Endothelial cell of umbilical vein (primary cell): ENCODE measurements around the gene URAD. TPM values are rescaled to one million over a fixed set of nuclear protein-coding genes. Genes with fewer than 3 reads are reported as not detected.

ENCODE experiments used
- BruUV-seq: library from RNA; stranded (reverse); fragments of 400-500 nt; replicated peaks from 2 replicates; lab custom pipeline; 2021; lab: Mats Ljungman, UMichigan
- CTCF ChIA-PET: fragments of 300-600, 350-600 bp; sonication (Branson Sonifier 250); formaldehyde crosslinking; loops from one replicate; lab custom pipeline; 2021; ENCODE audit warnings: antibody characterized with exemption, inconsistent platforms; lab: Charles Lee
- POLR2A ChIA-PET: fragments of 300-600, 350-600 bp; sonication (Branson Sonifier 250); formaldehyde crosslinking; loops from one replicate; lab custom pipeline; 2021; ENCODE audit warnings: antibody characterized with exemption, inconsistent platforms; lab: Charles Lee
- DNase-seq: peaks from one replicate; pipeline ENCODE4 v3.0.0-alpha.2; 2011; ENCODE audit warnings: low read depth, low spot score
- FAIRE-seq: peaks from 2 replicates; lab custom pipeline; 2011; peaks lifted over from hg19 to GRCh38; lab: Jason Lieb, UNC
- H2AFZ ChIP-seq: 2 replicates; pipeline ENCODE4 v1.6.0; 2012; ENCODE audit warnings: low read depth, low read length, control low read depth, inconsistent platforms
- H3K27ac ChIP-seq: 2 replicates; pipeline ENCODE4 v1.5.1; 2011; ENCODE audit warnings: low read depth, mild to moderate bottlenecking, control low read depth, low read length, moderate library complexity; ENCODE audit not compliant: insufficient read depth
- H3K27me3 ChIP-seq, 2 experiments: 2 replicates each; pipeline versions ENCODE4 v1.6.0 to v1.6.1; 2011; ENCODE audit warnings: low read length in 2 of 2, mixed read lengths in 1 of 2; ENCODE audit not compliant: control insufficient read depth in 2 of 2, insufficient read depth in 2 of 2
- H3K36me3 ChIP-seq, 2 experiments: 2 replicates in 1 of 2; 3 replicates in 1 of 2; pipeline ENCODE4 v1.5.1; 2011; ENCODE audit warnings: low read length in 2 of 2, mild to moderate bottlenecking in 1 of 2, moderate library complexity in 1 of 2; ENCODE audit not compliant: control insufficient read depth in 2 of 2, insufficient read depth in 2 of 2; ENCODE audit errors: extremely low read depth in 1 of 2
- H3K4me1 ChIP-seq: 3 replicates; pipeline ENCODE4 v1.5.1; 2011; ENCODE audit warnings: mild to moderate bottlenecking, low read length; ENCODE audit not compliant: control insufficient read depth, insufficient read depth; ENCODE audit errors: extremely low read depth
- H3K4me2 ChIP-seq: 2 replicates; pipeline ENCODE4 v1.6.1; 2011; ENCODE audit warnings: low read length, control low read depth, mixed read lengths; ENCODE audit not compliant: insufficient read depth
- H3K4me3 ChIP-seq, 3 experiments: fragments of 200-600 bp in 1 of 3; sonication (generic), shearing (Covaris generic) in 1 of 3; replicated peaks in 1 of 3; 2 replicates each; pipeline ENCODE4 v1.5.1; 2011 to 2016; ENCODE audit warnings: control low read depth in 3 of 3, low read length in 3 of 3, mild to moderate bottlenecking in 2 of 3, inconsistent platforms in 1 of 3, low read depth in 1 of 3, moderate library complexity in 1 of 3; ENCODE audit not compliant: insufficient read depth in 1 of 3
- H3K79me2 ChIP-seq: 2 replicates; pipeline ENCODE4 v1.6.0; 2012; ENCODE audit warnings: low read length, inconsistent platforms; ENCODE audit not compliant: control insufficient read depth, insufficient read depth
- H3K9ac ChIP-seq: replicated peaks from 2 replicates; pipeline ENCODE3; 2011; ENCODE audit warnings: low read length, control low read depth; ENCODE audit not compliant: insufficient read depth; ENCODE audit errors: extremely low read depth
- H3K9me1 ChIP-seq: replicated peaks from 3 replicates; pipeline ENCODE4 v1.6.0; 2011; ENCODE audit warnings: mild to moderate bottlenecking, low read length; ENCODE audit not compliant: control insufficient read depth, insufficient read depth; ENCODE audit errors: extremely low read depth
- H3K9me3 ChIP-seq: replicated peaks from 2 replicates; pipeline ENCODE4 v1.5.1; 2012; ENCODE audit warnings: low read length, inconsistent platforms; ENCODE audit not compliant: control insufficient read depth, insufficient read depth
- H4K20me1 ChIP-seq: replicated peaks from 2 replicates; pipeline ENCODE3; 2011; ENCODE audit warnings: mild to moderate bottlenecking, low read length; ENCODE audit not compliant: control insufficient read depth, insufficient read depth; ENCODE audit errors: extremely low read depth
- EZH2 ChIP-seq: IDR thresholded peaks from 2 replicates; pipeline ENCODE4 v1.6.1; 2012; ENCODE audit warnings: borderline replicate concordance, low read depth, mild to moderate bottlenecking, moderate library complexity, low read length, inconsistent platforms; ENCODE audit not compliant: severe bottlenecking
- FOS ChIP-seq: IDR thresholded peaks from 2 replicates; pipeline ENCODE4 v1.6.1; 2011; ENCODE audit warnings: mild to moderate bottlenecking, low read length, moderate library complexity, borderline replicate concordance; ENCODE audit not compliant: insufficient read depth
- GATA2 ChIP-seq: IDR thresholded peaks from 2 replicates; pipeline ENCODE4 v1.7.0; 2011; ENCODE audit warnings: low read depth, mild to moderate bottlenecking, moderate library complexity, mixed read lengths, low read length; ENCODE audit not compliant: insufficient read length, insufficient read depth
- JUN ChIP-seq: IDR thresholded peaks from 2 replicates; pipeline ENCODE4 v1.6.1; 2011; ENCODE audit warnings: borderline replicate concordance, low read depth; ENCODE audit not compliant: insufficient read length, insufficient read depth
- MYC ChIP-seq: IDR thresholded peaks from one replicate; pipeline ENCODE4 v1.6.1; 2011; ENCODE audit warnings: mild to moderate bottlenecking, low read depth, low read length
- POLR2A ChIP-seq: IDR thresholded peaks from 2 replicates; pipeline ENCODE4 v1.6.1; 2012; ENCODE audit warnings: low read depth, mild to moderate bottlenecking, control low read depth, low read length
- POLR2AphosphoS5 ChIP-seq: IDR thresholded peaks from 2 replicates; pipeline ENCODE4 v1.6.1; 2012; ENCODE audit warnings: low read depth, mild to moderate bottlenecking, control low read depth, low read length, moderate library complexity; ENCODE audit not compliant: insufficient read depth
- dilution Hi-C: fragments of 300-500 bp; cut with MboI; formaldehyde crosslinking; loops from one replicate; pipeline ENCODE4 v1.15.0; 2019; ENCODE audit warnings: low sequenced_read_pairs; ENCODE audit not compliant: extremely low pct_ligation_motif_present
- intact Hi-C: fragments of 100-400 bp; cut with micrococcal nuclease; formaldehyde crosslinking; loops from one replicate; pipeline ENCODE4 v1.10.0; 2022
- polyA plus RNA-seq, 4 experiments: library from polyadenylated mRNA; depleted of rRNA in 3 of 4; stranded (reverse) in 3 of 4; unstranded in 1 of 4; fragments of >200 nt; gene quantifications; 2 replicates each; pipeline versions ENCODE4 v1.2.1 to v1.2.3, GENCODE V29; 2011 to 2012; ENCODE audit warnings: missing spikeins in 1 of 4
- total RNA-seq: library from RNA; stranded (reverse); gene quantifications from 2 replicates; pipeline ENCODE4 v1.2.3, GENCODE V29; 2021
- TF ChIP-seq, protein P1 (sequence below), 2 donors: IDR thresholded peaks; 1 replicate in 1 of 2; 2 replicates in 1 of 2; pipeline ENCODE4 v1.5.1; 2011; ENCODE audit warnings: low read length in 2 of 2, mild to moderate bottlenecking in 2 of 2, moderate library complexity in 2 of 2, control low read depth in 1 of 2, inconsistent platforms in 1 of 2, low read depth in 1 of 2; ENCODE audit not compliant: insufficient read depth in 1 of 2; ENCODE audit errors: extremely low read depth in 1 of 2
- TF ChIP-seq, protein P2 (sequence below): IDR thresholded peaks from 2 replicates; pipeline ENCODE4 v1.6.1; 2011; ENCODE audit not compliant: insufficient read depth, insufficient read length

The URAD gene
- total and polyA plus RNA-seq, 2 donors (not counting 3 experiments of a cell fraction or from before 2014, with no cell fraction given), result not detected

DNA sequence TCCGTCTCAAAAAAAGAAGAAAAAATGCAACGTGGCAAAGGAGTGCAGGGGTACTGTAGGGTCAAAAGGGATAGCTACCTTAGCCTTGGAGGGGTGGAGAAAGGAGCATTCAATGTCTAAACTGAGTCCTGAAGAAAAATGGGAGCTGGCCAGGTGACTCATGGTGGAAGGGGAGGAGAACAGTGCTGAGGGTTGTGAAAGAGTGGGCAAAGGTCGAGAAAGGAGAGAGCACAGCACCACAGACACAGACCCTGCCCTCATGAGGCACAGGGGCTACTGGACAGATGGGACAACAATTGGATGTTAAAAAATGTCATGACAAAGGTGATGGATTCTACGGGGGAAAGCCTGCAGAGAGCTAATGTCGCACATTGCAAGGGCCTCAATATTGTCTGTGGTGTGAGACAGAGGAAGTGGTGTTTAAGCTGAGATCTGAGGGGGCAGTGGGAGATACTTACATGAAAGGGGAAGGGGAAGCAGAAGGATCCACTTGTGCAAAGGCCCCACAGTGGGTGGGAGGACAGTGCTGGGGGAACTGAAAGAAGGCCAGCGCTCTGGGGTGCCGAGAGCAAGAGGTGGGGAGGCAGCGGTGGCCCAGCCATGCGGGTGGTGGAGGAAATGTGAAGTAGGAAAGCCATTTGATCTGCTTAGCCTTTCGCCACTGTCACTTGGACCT lies 42.9 kb upstream of the URAD start:
- Histone ChIP-seq H4K20me1 (no peaks in the 10 kb centered on the region), H3K79me2 (no peaks in the 10 kb centered on the region), H3K36me3 (no peaks in the 10 kb centered on the region), H3K27ac (no peak overlapping the region), H3K27me3 (no peaks in the 10 kb centered on the region), H2AFZ (no peak overlapping the region), H3K9me1 (no peaks in the 10 kb centered on the region), H3K9me3 (no peaks in the 10 kb centered on the region), H3K4me2 (no peak overlapping the region), H3K9ac (no peak overlapping the region), H3K4me1 (no peaks in the 10 kb centered on the region), H3K4me3 (no peak overlapping the region)
- intact Hi-C loops (no loop called here), dilution Hi-C loops (no loop called here)
- TF ChIP-seq GATA2 (no peak), MYC (no peak), POLR2AphosphoS5 (no peak), POLR2A (no peak), FOS (no peak), EZH2 (no peak), JUN (no peak)
- TF ChIP-seq, protein P1, sequence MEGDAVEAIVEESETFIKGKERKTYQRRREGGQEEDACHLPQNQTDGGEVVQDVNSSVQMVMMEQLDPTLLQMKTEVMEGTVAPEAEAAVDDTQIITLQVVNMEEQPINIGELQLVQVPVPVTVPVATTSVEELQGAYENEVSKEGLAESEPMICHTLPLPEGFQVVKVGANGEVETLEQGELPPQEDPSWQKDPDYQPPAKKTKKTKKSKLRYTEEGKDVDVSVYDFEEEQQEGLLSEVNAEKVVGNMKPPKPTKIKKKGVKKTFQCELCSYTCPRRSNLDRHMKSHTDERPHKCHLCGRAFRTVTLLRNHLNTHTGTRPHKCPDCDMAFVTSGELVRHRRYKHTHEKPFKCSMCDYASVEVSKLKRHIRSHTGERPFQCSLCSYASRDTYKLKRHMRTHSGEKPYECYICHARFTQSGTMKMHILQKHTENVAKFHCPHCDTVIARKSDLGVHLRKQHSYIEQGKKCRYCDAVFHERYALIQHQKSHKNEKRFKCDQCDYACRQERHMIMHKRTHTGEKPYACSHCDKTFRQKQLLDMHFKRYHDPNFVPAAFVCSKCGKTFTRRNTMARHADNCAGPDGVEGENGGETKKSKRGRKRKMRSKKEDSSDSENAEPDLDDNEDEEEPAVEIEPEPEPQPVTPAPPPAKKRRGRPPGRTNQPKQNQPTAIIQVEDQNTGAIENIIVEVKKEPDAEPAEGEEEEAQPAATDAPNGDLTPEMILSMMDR (IDR thresholded peaks at IDR 0.05; ENCODE audit: extremely low read depth in 1 of 2, insufficient read depth in 1 of 2, low read depth in 1 of 2, low read length in 2 of 2), result no peak
- TF ChIP-seq, protein P2, sequence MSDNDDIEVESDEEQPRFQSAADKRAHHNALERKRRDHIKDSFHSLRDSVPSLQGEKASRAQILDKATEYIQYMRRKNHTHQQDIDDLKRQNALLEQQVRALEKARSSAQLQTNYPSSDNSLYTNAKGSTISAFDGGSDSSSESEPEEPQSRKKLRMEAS, result no peak
- no TSS peak for BruUV-seq
- CTCF ChIA-PET, result no interaction called here
- FAIRE-seq, result no peak
- no peak for DNase-seq
- POLR2A ChIA-PET, result no interaction called here
